Liver (tissue), 3 donors: Measurements from ENCODE around the gene KAT14.

Experiments
- CTCF ChIP-seq: fragments of 150-350 bp; IDR thresholded peaks from 2 replicates; pipeline ENCODE4 v1.5.1; 2017; ENCODE audit warnings: improper control_type of control experiment, low read depth, low read length; ENCODE audit not compliant: missing input control
- GABPA ChIP-seq, 2 donors: IDR thresholded peaks in 1 of 2; conservative IDR thresholded peaks in 1 of 2; 2 replicates each; pipeline ENCODE4 v1.6.1; 2016; ENCODE audit warnings: antibody characterized with exemption in 2 of 2, mild to moderate bottlenecking in 1 of 2, moderate library complexity in 1 of 2
- MAX ChIP-seq: IDR thresholded peaks from 2 replicates; pipeline ENCODE4 v1.6.1; 2016; ENCODE audit warnings: antibody characterized with exemption
- RAD21 ChIP-seq, 2 donors: IDR thresholded peaks; 2 replicates each; pipeline ENCODE4 v1.6.1; 2016; ENCODE audit warnings: antibody characterized with exemption in 2 of 2, mild to moderate bottlenecking in 2 of 2
- SP1 ChIP-seq: IDR thresholded peaks from 2 replicates; pipeline ENCODE4 v1.6.1; 2018; ENCODE audit warnings: antibody characterized with exemption, mild to moderate bottlenecking
- TF ChIP-seq, protein P1 (sequence below): IDR thresholded peaks from 2 replicates; pipeline ENCODE4 v1.6.1; 2016; ENCODE audit warnings: antibody characterized with exemption, mild to moderate bottlenecking
- donor health status: healthy.
- donor health status: healthy.

- TF ChIP-seq CTCF (no peak), GABPA (IDR thresholded peaks at IDR 0.05 in 1 of 2, conservative IDR thresholded peaks at IDR 0.05 in 1 of 2) (no peak), MAX (no peak), RAD21 (IDR thresholded peaks at IDR 0.05) (no peak), SP1 (no peak)
- TF ChIP-seq, protein P1, sequence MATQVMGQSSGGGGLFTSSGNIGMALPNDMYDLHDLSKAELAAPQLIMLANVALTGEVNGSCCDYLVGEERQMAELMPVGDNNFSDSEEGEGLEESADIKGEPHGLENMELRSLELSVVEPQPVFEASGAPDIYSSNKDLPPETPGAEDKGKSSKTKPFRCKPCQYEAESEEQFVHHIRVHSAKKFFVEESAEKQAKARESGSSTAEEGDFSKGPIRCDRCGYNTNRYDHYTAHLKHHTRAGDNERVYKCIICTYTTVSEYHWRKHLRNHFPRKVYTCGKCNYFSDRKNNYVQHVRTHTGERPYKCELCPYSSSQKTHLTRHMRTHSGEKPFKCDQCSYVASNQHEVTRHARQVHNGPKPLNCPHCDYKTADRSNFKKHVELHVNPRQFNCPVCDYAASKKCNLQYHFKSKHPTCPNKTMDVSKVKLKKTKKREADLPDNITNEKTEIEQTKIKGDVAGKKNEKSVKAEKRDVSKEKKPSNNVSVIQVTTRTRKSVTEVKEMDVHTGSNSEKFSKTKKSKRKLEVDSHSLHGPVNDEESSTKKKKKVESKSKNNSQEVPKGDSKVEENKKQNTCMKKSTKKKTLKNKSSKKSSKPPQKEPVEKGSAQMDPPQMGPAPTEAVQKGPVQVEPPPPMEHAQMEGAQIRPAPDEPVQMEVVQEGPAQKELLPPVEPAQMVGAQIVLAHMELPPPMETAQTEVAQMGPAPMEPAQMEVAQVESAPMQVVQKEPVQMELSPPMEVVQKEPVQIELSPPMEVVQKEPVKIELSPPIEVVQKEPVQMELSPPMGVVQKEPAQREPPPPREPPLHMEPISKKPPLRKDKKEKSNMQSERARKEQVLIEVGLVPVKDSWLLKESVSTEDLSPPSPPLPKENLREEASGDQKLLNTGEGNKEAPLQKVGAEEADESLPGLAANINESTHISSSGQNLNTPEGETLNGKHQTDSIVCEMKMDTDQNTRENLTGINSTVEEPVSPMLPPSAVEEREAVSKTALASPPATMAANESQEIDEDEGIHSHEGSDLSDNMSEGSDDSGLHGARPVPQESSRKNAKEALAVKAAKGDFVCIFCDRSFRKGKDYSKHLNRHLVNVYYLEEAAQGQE = no peak
Observed at GRCh38 chr20:18223409-18223808, 85.7 kb downstream of the KAT14 start.
